Kidney epithelial cell (primary cell): ENCODE results near the gene MEF2C. TPM values are rescaled to one million over a fixed set of nuclear protein-coding genes. Genes with fewer than 3 reads are reported as not detected.

Experiments
- DNase-seq: peaks from one replicate; pipeline ENCODE4 v3.0.0-alpha.2; 2010; ENCODE audit warnings: low read depth
- H3K27me3 ChIP-seq: 2 replicates; pipeline ENCODE4 v1.6.0; 2011; ENCODE audit warnings: low read length; ENCODE audit not compliant: control insufficient read depth, insufficient read depth
- H3K36me3 ChIP-seq: 2 replicates; pipeline ENCODE4 v1.5.1; 2011; ENCODE audit warnings: low read length; ENCODE audit not compliant: control insufficient read depth, insufficient read depth
- H3K4me3 ChIP-seq: 2 replicates; pipeline ENCODE4 v1.5.1; 2011; ENCODE audit warnings: low read depth, mild to moderate bottlenecking, control low read depth, low read length
- total RNA-seq: library from RNA; depleted of rRNA; stranded (reverse); fragments of >200 nt; gene quantifications from 2 replicates; pipeline ENCODE4 v1.2.3, GENCODE V29; 2015
- TF ChIP-seq, protein P1 (sequence below): IDR thresholded peaks from 2 replicates; pipeline ENCODE4 v1.5.1; 2011; ENCODE audit warnings: mild to moderate bottlenecking, moderate library complexity, low read length, control low read depth, inconsistent platforms; ENCODE audit not compliant: insufficient read depth, poor library complexity, severe bottlenecking

MEF2C gene
- total RNA-seq, 1 donor from 2014 or later = 4.8 TPM

DNA sequence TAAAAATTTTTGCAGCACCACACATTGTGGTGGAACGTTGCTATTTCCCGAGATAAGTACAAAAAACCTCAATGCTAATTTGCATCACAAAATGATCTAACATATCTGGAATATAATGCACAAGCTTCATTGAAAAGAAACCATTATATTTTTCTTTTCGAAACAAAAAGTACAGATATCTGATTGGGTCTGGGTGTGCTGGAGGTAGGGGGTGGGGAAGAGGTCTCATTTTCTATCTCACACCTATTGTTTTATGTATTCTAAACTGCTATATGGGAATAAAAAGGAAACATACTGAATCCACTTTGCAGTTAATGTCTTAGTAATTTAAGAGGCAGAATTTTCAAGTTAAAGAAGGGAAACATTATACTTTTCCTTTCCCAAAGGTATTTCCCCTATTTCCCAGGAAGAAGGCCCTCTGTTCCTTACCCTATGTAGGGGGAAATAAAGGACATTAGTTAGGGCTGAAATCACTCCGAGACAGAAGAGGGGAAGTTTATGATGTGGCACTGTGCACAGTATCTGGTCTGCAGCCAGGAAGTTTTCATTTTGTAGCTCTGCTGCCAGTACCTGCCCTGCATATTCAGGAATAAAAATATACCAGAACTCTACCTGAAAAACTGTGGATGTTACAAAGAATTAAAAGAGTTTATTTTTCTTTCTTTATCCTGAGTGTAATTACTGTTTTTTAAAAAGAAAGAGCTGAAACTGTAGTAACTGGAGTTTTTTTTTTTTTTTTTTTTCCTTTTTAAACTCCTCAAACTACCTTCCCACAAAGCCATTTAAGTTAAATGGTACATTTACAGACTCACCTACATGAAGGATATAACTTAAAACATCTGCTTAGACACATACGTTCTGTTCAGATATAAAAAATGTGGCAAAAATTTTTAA, 7.4 kb downstream of the MEF2C start:
- no peak for DNase-seq
- TF ChIP-seq, protein P1, sequence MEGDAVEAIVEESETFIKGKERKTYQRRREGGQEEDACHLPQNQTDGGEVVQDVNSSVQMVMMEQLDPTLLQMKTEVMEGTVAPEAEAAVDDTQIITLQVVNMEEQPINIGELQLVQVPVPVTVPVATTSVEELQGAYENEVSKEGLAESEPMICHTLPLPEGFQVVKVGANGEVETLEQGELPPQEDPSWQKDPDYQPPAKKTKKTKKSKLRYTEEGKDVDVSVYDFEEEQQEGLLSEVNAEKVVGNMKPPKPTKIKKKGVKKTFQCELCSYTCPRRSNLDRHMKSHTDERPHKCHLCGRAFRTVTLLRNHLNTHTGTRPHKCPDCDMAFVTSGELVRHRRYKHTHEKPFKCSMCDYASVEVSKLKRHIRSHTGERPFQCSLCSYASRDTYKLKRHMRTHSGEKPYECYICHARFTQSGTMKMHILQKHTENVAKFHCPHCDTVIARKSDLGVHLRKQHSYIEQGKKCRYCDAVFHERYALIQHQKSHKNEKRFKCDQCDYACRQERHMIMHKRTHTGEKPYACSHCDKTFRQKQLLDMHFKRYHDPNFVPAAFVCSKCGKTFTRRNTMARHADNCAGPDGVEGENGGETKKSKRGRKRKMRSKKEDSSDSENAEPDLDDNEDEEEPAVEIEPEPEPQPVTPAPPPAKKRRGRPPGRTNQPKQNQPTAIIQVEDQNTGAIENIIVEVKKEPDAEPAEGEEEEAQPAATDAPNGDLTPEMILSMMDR = no peak
- Histone ChIP-seq H3K4me3 (no peak overlapping the region), H3K36me3 (no peaks in the 10 kb centered on the region), H3K27me3 (no peaks in the 10 kb centered on the region)

DNA sequence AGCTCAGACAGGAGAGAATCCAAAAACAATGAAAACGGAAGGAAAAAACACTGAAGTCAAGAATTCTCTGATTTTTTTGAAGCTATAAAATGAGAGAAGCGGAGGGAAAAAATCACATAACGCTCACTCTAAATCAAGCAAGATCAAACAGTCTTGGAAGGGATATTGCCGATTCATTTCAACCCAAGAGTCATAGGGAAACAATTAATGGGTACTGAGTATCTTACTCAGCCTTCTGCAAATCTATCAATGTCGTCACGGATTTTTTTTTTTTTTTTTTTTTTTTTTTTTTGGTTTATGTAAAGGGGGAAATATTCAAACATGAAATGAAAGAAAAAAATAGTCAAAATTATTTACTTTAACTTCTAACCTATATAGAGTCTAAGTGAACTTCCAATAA, 9.5 kb downstream of the MEF2C start:
- DNase-seq = no peak

DNA sequence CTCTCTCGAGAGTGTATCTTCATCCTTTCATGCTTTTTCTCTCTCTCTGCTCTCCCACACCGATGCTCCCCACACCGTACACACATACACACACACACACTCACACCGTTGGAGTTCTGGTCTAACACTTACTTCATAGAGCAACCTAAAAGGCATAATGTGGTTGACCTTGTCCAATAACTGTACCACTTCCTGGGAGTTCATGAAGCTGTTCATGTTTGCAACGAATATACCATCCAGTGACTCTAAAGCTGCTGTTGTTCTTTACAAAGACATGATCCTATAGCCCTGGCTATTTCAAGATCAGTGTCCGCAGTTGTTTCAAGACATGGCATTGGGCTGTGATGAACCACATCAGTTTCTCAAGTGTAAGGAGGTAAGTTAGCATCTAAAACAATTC, 10.0 kb downstream of the MEF2C start:
- no peak for DNase-seq
- TF ChIP-seq, protein P1 = no peak
- no peak overlapping the region for H3K4me3 ChIP-seq
- H3K36me3 ChIP-seq = no peaks in the 10 kb centered on the region
- H3K27me3 ChIP-seq = no peaks in the 10 kb centered on the region

More for the DNA sequence above, 9.5 kb downstream of the MEF2C start:
- Histone ChIP-seq H3K4me3 (no peak overlapping the region), H3K27me3 (no peaks in the 10 kb centered on the region), H3K36me3 (no peaks in the 10 kb centered on the region)
- TF ChIP-seq, protein P1 = no peak

DNA sequence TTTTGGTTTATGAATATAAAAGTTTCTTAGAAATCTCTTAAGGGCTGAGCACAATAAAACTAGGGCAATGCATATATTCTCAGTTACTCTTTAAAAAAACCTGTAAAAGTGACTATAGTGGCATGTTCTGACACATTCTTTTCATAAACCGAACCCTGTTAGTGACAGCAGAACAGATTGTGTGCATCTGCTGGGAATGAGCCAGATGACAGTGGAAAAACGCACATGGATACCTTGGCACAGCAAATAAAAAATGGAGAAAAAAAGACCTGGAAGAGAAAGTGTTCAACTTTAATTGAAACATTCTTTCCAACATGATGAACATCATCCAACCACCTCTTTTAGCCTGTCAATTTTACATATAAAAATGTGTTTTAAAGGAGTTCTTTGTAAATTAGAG, 12.7 kb downstream of the MEF2C start:
- no peak for DNase-seq
- H3K27me3 ChIP-seq = no peaks in the 10 kb centered on the region
- no peaks in the 10 kb centered on the region for H3K36me3 ChIP-seq
- TF ChIP-seq, protein P1 = no peak
- H3K4me3 ChIP-seq = no peak overlapping the region

DNA sequence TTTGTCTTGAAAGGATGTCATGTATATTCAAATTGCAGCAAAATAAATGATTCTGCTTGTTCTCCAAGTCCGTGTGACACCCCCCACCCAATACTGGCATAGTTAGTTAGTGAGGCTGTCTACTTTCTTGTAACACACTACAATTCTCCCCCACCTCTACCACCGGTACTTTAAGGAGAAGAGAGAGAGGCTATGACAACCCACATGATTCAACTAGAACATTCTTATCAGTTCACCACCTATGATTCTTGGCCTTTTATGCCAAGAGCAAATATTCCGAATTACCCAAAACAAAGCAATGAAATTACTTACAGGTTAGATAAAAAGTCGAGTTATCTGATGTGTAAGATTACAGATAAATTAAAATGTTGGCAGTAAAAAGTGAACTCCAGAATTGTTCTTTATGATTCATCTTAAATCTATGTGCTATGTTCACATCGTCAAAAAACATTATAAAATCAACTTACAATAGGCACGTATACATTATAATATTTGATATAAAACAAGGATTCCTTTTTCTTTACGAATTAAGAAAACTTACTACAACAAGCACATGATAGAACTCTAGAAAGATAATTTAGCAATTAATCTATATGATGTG, 14.4 kb downstream of the MEF2C start:
- Histone ChIP-seq H3K27me3 (no peaks in the 10 kb centered on the region), H3K36me3 (no peaks in the 10 kb centered on the region)

More for the DNA sequence above, 14.4 kb downstream of the MEF2C start:
- DNase-seq = no peak
- TF ChIP-seq, protein P1 = no peak
- no peak overlapping the region for H3K4me3 ChIP-seq
